GM21515 (cell line): Measurements from ENCODE around the gene SNX21.

Experiments
- ATAC-seq: cut with Tn5 transposase; IDR thresholded peaks from one replicate; pipeline ENCODE4 v1.9.1; 2021; ENCODE audit not compliant: unreplicated experiment

Gene SNX21

GRCh38 chr20:45878076-45878761 lies 44.6 kb downstream of the SNX21 start:
- no peak for ATAC-seq

DNA sequence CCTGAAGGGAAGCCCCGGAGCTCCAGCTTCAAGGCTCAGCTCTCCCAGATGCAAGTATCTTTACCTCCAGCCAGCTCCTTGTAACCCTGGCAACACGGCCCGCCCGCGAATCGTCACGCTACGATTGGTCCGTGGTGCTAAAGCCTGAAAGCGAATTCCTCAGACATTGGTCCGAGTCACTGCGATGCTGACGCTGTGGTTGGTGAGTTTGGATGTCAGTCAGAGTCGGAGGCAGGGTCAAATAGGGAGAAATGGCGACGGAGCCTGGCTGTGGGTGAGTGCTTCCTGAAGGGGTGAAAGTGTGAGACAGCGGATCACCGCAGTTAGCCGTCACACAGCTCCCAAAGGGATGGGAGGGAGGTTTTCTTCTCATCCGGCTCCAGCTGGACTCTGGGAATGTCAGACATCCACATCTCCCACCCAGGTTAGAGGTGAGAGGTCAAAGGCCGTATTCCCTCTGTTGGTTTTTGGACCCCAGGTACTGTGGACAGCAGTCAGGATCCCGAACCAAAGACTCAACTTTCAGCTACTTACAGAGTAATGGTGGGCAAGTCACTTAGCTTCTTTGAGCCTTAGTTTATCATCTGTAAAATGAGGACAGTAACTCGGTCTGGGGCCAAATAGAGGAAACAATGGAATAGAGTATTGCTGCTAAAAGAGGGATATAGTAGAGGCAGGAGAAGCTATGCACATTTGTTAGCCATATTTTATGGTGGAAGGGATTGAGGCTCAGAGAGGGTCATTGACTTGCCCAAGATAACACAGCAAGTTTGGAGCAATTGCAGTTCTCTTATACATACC lies 47.6 kb downstream of the SNX21 start, which contains the start of gene ZSWIM1:
ZSWIM1 (plus strand) TSS at position 240 of the 801 bp plus-strand sequence. CDS start 1,366 bp downstream, outside the sequence.
- ATAC-seq = peak; percentile 95

GRCh38 chr20:45882469-45883099 lies 49.0 kb downstream of the SNX21 start:
- no peak for ATAC-seq

- ATAC-seq = no peak
These were observed 49.5 kb downstream of the SNX21 start for GRCh38 chr20:45883100-45883469.

DNA sequence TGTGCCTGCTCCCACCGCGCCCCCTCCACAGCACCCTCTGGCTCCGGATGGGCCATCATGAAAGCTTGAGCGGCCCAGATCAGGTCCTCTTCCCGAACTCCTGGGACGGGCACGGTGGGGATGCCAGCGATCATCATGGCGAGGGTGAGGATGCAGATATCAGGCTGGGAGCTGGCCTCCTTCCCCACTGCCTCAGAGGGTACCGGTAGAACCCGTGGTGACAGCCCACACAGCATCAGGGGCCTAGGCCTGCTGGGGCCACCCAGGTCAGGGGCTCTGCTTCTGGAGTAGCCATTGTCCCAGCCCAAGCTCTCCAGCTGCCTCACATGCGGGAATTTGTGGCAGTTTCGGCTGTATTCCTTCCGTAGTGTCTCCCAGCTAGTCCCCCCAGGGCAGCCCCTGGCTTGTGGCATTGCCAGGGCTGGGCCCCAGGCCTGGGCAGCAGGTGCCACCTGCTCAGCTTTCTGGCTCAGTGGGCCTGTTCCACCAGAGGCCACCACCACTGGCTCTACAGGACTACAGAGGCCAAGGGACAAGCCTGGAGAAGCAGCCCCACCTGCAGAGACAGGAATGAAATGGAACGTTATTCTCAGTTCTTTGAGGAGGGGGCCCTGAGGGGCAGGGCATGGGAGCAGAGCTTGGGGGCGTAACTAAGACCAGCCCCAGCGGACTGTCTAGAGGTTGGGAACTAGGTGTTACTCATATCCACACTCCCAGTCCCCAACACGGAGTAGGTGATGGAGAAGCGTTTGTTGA lies 53.2 kb downstream of the SNX21 start:
- no peak for ATAC-seq

- ATAC-seq = no peak
These were observed 53.7 kb downstream of the SNX21 start, which contains the start of gene SPATA25 for GRCh38 chr20:45887346-45887715. SPATA25 (minus strand) TSS chr20:45887622; CDS start chr20:45887590, 32 bp downstream.

DNA sequence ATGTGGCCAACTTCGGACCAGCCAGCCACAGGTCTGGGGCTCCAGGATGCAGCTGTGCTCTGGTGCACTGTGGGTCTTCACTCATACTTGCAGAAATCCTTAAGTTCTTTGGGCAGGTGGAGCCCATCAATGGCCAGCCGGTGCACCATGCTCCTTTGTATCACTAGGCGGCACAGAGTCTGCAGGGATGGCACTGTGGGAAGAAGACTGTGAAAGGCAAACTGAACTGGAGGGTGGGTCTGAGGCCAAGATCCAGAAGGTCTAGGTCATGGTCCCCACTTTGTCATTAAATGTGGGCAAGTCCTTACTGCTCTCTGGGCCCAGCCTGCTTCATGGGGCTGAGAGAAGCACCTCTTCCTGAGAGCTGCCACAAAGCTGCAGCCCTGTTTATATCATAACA lies 55.1 kb downstream of the SNX21 start:
- no peak for ATAC-seq

DNA sequence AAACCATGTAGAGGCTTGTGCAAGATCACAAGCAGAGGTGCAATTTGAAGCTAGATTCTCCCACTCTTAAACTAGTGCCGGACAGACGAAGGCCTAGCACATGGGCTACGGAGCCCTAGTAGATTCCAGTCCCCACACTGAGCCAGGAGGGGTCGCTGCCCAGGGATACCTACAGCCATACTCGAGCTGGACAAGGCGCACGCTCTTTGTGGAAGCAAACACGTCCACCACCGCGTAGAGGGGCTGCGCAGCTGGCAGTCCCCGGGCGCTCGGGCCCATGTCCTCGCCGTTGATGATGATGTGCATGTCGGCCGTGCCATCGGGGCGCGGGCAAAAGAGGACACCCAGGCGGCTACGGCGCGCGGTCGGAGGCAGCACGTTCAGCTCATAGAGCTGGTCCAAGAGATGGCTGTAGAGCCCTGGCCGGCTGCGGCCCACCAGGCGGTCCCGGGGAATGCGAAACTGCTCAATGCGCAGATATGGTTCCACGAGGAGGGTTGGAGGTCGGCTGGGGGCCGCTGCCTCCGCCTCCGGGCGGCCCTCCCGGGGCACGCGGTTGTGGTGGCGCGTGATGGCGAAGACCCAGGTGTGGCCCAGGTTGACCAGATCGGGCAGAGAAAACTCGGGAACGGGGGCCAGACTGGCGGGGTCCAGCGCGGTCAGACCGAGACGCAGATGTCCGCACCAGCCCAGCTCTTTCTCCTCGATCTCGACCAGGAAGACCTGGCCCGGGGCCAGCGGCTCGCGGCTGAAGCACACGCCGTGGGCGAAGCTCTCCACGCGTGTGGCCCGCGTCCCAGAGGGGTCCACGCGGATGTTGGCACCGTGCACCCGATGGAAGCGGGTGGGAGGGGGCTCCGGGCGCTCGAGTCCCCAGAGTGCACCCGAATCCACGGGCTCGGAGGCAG lies 56.7 kb downstream of the SNX21 start:
- ATAC-seq = no peak

DNA sequence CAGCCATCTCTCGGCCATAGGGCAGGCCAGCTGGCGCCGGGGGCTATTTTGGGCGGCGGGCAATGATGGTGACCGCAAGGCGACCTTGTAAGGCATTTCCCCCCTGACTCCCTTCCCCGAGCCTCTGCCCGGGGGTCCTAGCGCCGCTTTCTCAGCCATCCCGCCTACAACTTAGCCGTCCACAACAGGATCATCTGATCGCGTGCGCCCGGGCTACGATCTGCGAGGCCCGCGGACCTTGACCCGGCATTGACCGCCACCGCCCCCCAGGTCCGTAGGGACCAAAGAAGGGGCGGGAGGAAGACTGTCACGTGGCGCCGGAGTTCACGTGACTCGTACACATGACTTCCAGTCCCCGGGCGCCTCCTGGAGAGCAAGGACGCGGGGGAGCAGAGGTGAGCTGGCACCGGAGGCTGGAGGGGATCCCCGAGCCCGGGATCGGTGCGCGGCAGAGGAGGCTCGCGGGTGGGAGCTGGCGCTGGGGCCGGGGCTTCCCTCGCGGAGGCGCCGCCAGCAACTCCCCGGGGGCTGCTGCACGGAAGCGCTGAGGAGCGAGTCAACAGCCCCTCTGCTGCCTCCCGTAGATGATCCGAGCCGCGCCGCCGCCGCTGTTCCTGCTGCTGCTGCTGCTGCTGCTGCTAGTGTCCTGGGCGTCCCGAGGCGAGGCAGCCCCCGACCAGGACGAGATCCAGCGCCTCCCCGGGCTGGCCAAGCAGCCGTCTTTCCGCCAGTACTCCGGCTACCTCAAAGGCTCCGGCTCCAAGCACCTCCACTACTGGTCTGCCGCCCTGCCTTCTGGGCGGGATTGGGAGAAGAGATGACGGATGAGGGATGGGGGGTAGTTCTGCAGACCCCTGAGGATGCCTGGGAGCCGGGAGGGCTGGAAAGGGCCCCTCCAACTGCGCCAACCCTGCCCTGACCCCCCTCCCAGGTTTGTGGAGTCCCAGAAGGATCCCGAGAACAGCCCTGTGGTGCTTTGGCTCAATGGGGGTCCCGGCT lies 57.7 kb downstream of the SNX21 start, which contains the start of the genes CTSA and NEURL2:
CTSA (plus strand) TSS at position 351 of the 999 bp plus-strand sequence; CDS start at position 585, 234 bp downstream.
NEURL2 (minus strand) TSS at position 224 of the 999 bp plus-strand sequence; CDS start at position 7, 217 bp downstream.
- peak; percentile 60 for ATAC-seq

DNA sequence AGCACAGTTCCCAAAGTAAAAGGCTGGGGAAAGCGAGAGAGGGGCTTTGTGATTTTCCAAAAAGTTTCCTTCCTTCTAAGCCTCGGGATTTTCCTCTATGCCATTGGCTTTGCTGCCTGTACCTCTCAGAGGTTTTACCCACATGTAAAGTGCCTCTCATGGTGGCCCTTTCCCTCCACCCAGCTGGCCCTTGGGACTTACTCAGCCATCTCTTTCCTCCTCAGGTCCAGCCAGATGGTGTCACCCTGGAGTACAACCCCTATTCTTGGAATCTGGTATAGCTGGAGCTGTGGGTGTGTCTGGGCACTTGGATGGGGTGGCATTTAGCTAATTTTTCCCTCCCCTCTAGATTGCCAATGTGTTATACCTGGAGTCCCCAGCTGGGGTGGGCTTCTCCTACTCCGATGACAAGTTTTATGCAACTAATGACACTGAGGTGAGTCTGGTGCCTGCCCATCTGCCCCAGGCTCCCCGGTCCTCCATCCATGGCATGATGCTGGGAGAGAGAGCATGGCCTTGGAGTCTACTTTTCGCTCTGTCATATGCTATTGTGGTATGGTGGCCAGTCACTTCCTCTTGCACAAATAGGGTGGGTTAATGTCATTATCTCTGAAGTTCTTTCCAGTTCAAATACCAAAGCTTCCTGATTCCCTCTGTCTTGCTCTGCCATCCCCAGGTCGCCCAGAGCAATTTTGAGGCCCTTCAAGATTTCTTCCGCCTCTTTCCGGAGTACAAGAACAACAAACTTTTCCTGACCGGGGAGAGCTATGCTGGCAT lies 58.6 kb downstream of the SNX21 start:
- ATAC-seq = no peak
